ENCODE measurements around the gene RESP18.

Gene RESP18

DNA sequence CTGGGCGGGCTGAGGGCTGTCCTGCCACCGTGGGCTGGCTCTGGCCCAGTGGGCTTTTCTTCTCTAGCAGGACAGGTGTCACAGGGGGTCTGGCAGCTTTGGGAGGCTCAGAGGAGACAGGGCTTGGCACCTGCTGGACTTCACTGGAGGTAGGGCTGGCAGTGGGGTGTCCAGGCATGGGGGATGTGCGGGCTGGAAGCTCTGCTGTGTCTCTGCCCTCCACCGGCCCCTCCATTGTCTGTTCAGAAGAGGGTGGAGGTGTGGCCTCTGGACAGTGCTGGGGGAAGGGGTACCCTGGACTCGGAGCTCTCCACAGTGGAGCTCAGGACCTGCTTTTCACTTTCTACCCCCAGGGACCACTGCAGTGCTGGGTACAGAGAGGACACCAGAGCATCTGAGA lies 32.5 kb downstream of the RESP18 start:
- H3K4me3 ChIP-seq (ENCODE audit: low read depth, low read length) = no peak overlapping the region
- H3K27me3 ChIP-seq (ENCODE audit: control insufficient read depth, insufficient read depth, low read length) = peaks cover 24% of the 10 kb centered on the region
- H3K27ac ChIP-seq (ENCODE audit: low read depth, low read length) = no peak overlapping the region
- H3K9me3 ChIP-seq (ENCODE audit: control insufficient read depth, insufficient read depth, low read length) = no peaks in the 10 kb centered on the region
- peaks cover 6% of the 10 kb centered on the region for H3K4me1 ChIP-seq (ENCODE audit: control insufficient read depth, insufficient read depth, low read length)
- no peaks in the 10 kb centered on the region for H3K36me3 ChIP-seq (ENCODE audit: control insufficient read depth, insufficient read depth, low read length)
- H3K9ac ChIP-seq (ENCODE audit: low read depth, low read length) = no peak overlapping the region

DNA sequence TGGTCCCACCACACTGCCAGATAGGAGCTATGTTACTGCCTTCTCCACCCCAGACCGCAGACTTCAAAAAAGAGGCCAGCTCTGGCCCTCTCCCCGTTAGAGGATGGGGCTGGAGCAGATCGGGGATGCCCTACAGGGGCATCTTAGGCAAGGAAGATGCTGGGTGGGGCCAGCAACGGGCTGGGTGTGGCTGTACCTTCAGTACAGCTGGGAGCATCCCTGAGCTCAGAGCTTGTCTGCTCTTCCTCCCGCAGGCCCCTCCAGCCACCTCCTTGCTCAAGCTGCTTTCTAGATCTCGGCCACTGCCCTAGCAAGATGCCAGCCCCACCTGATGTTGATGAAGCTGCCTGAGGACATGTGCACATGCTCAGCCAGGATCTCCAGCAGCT lies 33.2 kb downstream of the RESP18 start:
- Histone ChIP-seq H3K9me3 (ENCODE audit: control insufficient read depth, insufficient read depth, low read length) (no peaks in the 10 kb centered on the region), H3K4me3 (ENCODE audit: low read depth, low read length) (no peak overlapping the region), H3K4me1 (ENCODE audit: control insufficient read depth, insufficient read depth, low read length) (peaks cover 6% of the 10 kb centered on the region), H3K27ac (ENCODE audit: low read depth, low read length) (no peak overlapping the region), H3K9ac (ENCODE audit: low read depth, low read length) (no peak overlapping the region), H3K36me3 (ENCODE audit: control insufficient read depth, insufficient read depth, low read length) (no peaks in the 10 kb centered on the region), H3K27me3 (ENCODE audit: control insufficient read depth, insufficient read depth, low read length) (peaks cover 25% of the 10 kb centered on the region)

GRCh38 chr2:219298759-219299371 lies 33.7 kb downstream of the RESP18 start:
- H3K27ac ChIP-seq (ENCODE audit: low read depth, low read length) = no peak overlapping the region
- no peak overlapping the region for H3K4me3 ChIP-seq (ENCODE audit: low read depth, low read length)
- H3K36me3 ChIP-seq (ENCODE audit: control insufficient read depth, insufficient read depth, low read length) = no peaks in the 10 kb centered on the region
- no peaks in the 10 kb centered on the region for H3K9me3 ChIP-seq (ENCODE audit: control insufficient read depth, insufficient read depth, low read length)
- peaks cover 6% of the 10 kb centered on the region for H3K4me1 ChIP-seq (ENCODE audit: control insufficient read depth, insufficient read depth, low read length)
- peaks cover 25% of the 10 kb centered on the region for H3K27me3 ChIP-seq (ENCODE audit: control insufficient read depth, insufficient read depth, low read length)
- no peak overlapping the region for H3K9ac ChIP-seq (ENCODE audit: low read depth, low read length)

- Histone ChIP-seq H3K9ac (ENCODE audit: low read depth, low read length) (no peak overlapping the region), H3K9me3 (ENCODE audit: control insufficient read depth, insufficient read depth, low read length) (no peaks in the 10 kb centered on the region), H3K27me3 (ENCODE audit: control insufficient read depth, insufficient read depth, low read length) (peaks cover 27% of the 10 kb centered on the region), H3K27ac (ENCODE audit: low read depth, low read length) (no peak overlapping the region), H3K4me3 (ENCODE audit: low read depth, low read length) (no peak overlapping the region), H3K4me1 (ENCODE audit: control insufficient read depth, insufficient read depth, low read length) (peaks cover 6% of the 10 kb centered on the region), H3K36me3 (ENCODE audit: control insufficient read depth, insufficient read depth, low read length) (no peaks in the 10 kb centered on the region)
Measured at GRCh38 chr2:219297766-219298456, 34.6 kb downstream of the RESP18 start.

- no peaks in the 10 kb centered on the region; the same call in 1 of the 2 replicates for H3K9me3 ChIP-seq (ENCODE audit: control insufficient read depth, insufficient read depth, low read length)
- H3K9ac ChIP-seq (ENCODE audit: low read depth, low read length) = no peak overlapping the region
- H3K27ac ChIP-seq (ENCODE audit: low read depth, low read length) = no peak overlapping the region
- H3K27me3 ChIP-seq (ENCODE audit: control insufficient read depth, insufficient read depth, low read length) = peaks cover 27% of the 10 kb centered on the region
- H3K4me3 ChIP-seq (ENCODE audit: low read depth, low read length) = no peak overlapping the region
- peaks cover 6% of the 10 kb centered on the region for H3K4me1 ChIP-seq (ENCODE audit: control insufficient read depth, insufficient read depth, low read length)
- H3K36me3 ChIP-seq (ENCODE audit: control insufficient read depth, insufficient read depth, low read length) = no peaks in the 10 kb centered on the region
Measured at GRCh38 chr2:219296631-219297391, 35.7 kb downstream of the RESP18 start.

GRCh38 chr2:219296142-219296541 lies 36.4 kb downstream of the RESP18 start:
- H3K4me1 ChIP-seq (ENCODE audit: control insufficient read depth, insufficient read depth, low read length) = peaks cover 6% of the 10 kb centered on the region
- H3K27me3 ChIP-seq (ENCODE audit: control insufficient read depth, insufficient read depth, low read length) = peaks cover 27% of the 10 kb centered on the region
- H3K9me3 ChIP-seq (ENCODE audit: control insufficient read depth, insufficient read depth, low read length) = no peaks in the 10 kb centered on the region; the same call in 1 of the 2 replicates
- no peaks in the 10 kb centered on the region for H3K36me3 ChIP-seq (ENCODE audit: control insufficient read depth, insufficient read depth, low read length)
- H3K27ac ChIP-seq (ENCODE audit: low read depth, low read length) = no peak overlapping the region
- H3K4me3 ChIP-seq (ENCODE audit: low read depth, low read length) = no peak overlapping the region
- no peak overlapping the region for H3K9ac ChIP-seq (ENCODE audit: low read depth, low read length)

DNA sequence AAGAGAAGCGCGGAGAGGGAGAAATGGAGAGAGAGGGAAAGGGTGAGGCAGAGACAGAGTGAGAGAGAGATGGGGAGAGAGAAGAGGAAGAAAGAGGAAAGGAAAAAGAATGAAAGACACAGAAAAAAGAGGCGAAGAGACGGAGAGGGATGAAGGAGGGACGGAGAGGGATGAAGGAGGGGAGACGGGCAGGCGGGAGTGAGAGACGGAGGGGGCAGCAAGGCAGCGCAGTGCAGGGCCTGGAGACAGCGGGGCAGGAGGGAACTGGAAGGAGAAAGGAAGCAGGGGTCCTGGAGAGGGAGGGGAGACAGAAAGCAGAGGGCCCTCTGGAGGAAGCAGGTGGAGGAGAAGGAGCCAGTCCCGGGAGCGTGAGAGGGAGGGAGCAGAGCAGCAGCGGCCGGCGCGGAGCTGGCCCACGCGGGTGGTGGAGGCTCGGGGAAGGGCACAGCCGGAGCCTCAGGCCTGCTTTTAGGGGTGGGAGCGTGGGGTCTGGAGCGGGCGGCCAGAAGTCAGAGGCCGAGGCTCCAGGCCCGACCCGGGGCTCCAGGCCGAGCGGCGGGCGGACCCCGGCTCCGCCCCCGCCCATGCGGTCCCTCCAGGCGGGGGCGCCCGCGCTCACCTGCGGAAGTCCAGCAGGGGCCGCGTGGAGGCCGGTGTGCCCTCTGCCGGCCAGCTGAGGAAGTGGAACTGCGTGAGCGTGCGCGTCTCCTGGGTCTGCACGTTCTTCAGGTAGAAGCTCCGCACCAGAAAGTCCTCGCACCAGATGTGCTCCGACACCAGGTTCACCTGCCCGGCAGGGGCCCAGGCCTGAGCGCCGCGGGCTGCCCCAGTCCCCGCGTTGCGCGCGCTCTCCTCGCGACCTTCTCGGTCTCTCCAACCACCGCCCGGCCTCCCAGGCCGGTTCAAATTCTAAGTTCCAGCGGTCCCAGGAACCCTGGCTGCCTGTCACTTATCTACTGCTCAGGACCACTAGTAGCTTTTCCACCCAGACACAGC lies 37.9 kb downstream of the RESP18 start:
- peaks cover 6% of the 10 kb centered on the region for H3K4me1 ChIP-seq (ENCODE audit: control insufficient read depth, insufficient read depth, low read length)
- H3K27ac ChIP-seq (ENCODE audit: low read depth, low read length) = peak overlapping the region; percentile 16
- H3K27me3 ChIP-seq (ENCODE audit: control insufficient read depth, insufficient read depth, low read length) = peaks cover 27% of the 10 kb centered on the region
- H3K4me3 ChIP-seq (ENCODE audit: low read depth, low read length) = peak overlapping the region; percentile 97
- H3K9me3 ChIP-seq (ENCODE audit: control insufficient read depth, insufficient read depth, low read length) = no peaks in the 10 kb centered on the region; the same call in 1 of the 2 replicates
- H3K36me3 ChIP-seq (ENCODE audit: control insufficient read depth, insufficient read depth, low read length) = no peaks in the 10 kb centered on the region
- H3K9ac ChIP-seq (ENCODE audit: low read depth, low read length) = peak overlapping the region; percentile 85

DNA sequence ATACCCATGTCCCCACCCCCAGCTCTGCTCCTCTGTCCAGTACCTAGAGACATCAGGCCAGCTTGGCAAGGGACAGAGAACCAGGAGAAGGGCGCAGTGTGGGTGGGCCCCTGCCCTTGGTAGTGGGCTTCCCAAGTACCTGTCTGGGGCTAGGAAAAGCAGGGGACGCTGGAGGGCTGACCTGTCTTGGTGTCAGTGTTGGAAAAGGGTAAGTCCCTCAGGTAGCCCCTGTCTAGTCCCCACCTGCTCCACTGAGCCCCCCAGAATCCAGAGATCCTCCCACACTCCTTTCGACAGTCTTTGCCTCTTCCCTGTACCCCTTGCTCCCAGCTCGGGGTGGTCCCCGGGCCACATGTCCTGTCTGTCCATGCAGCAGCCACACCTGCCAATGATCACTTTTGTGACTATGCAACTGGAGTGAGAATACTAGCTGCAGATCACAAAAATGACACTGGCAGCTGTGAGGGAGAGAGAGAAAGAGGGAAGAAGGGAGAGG lies 38.8 kb downstream of the RESP18 start:
- peak overlapping the region; percentile 97 for H3K4me3 ChIP-seq (ENCODE audit: low read depth, low read length)

GRCh38 chr2:219292616-219293015 lies 39.9 kb downstream of the RESP18 start:
- H3K36me3 ChIP-seq (ENCODE audit: control insufficient read depth, insufficient read depth, low read length) = no peaks in the 10 kb centered on the region
- H3K4me1 ChIP-seq (ENCODE audit: control insufficient read depth, insufficient read depth, low read length) = peaks cover 3% of the 10 kb centered on the region; the same call in 1 of the 2 replicates
- H3K27me3 ChIP-seq (ENCODE audit: control insufficient read depth, insufficient read depth, low read length) = peaks cover 20% of the 10 kb centered on the region
- no peak overlapping the region for H3K9ac ChIP-seq (ENCODE audit: low read depth, low read length)
- no peaks in the 10 kb centered on the region; the same call in 1 of the 2 replicates for H3K9me3 ChIP-seq (ENCODE audit: control insufficient read depth, insufficient read depth, low read length)
- no peak overlapping the region for H3K27ac ChIP-seq (ENCODE audit: low read depth, low read length)
- H3K4me3 ChIP-seq (ENCODE audit: low read depth, low read length) = no peak overlapping the region

More for the DNA sequence above, 38.8 kb downstream of the RESP18 start:
- Histone ChIP-seq H3K4me1 (ENCODE audit: control insufficient read depth, insufficient read depth, low read length) (peaks cover 3% of the 10 kb centered on the region; the same call in 1 of the 2 replicates), H3K27me3 (ENCODE audit: control insufficient read depth, insufficient read depth, low read length) (peaks cover 20% of the 10 kb centered on the region), H3K9ac (ENCODE audit: low read depth, low read length) (no peak overlapping the region), H3K36me3 (ENCODE audit: control insufficient read depth, insufficient read depth, low read length) (no peaks in the 10 kb centered on the region), H3K27ac (ENCODE audit: low read depth, low read length) (no peak overlapping the region), H3K9me3 (ENCODE audit: control insufficient read depth, insufficient read depth, low read length) (no peaks in the 10 kb centered on the region; the same call in 1 of the 2 replicates)

DNA sequence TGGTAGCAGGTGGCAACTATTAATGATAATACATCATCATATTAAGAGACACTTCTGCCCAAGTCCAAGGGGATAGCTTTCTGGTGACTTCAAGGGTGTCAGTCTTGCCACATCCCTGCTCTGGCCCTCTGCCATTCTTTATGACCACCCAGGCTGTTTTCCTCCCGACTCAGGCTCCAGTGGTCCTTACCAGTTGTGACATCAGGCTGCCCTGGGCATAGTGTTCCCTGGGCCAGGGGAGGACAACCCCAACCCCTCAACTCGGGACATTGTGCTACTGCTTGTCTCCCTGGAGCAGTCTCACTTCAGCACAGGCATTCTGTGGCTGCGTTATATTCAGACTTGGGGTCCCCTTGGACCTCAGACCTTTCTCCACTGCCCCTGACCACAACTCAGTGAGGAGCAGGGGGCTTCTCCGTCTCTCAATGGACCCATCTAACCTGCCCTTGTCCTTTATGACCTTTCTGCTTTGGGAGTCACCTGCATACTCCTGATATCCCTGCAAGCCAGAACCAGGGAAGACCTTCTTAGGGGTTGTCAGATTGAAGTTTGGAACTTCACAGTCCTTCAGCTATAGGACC lies 40.5 kb downstream of the RESP18 start:
- H3K27me3 ChIP-seq (ENCODE audit: control insufficient read depth, insufficient read depth, low read length) = peaks cover 20% of the 10 kb centered on the region
- H3K9me3 ChIP-seq (ENCODE audit: control insufficient read depth, insufficient read depth, low read length) = no peaks in the 10 kb centered on the region; the same call in 1 of the 2 replicates
- H3K27ac ChIP-seq (ENCODE audit: low read depth, low read length) = no peak overlapping the region
- H3K36me3 ChIP-seq (ENCODE audit: control insufficient read depth, insufficient read depth, low read length) = no peaks in the 10 kb centered on the region
- H3K4me3 ChIP-seq (ENCODE audit: low read depth, low read length) = no peak overlapping the region
- H3K4me1 ChIP-seq (ENCODE audit: control insufficient read depth, insufficient read depth, low read length) = peaks cover 3% of the 10 kb centered on the region; the same call in 1 of the 2 replicates
- H3K9ac ChIP-seq (ENCODE audit: low read depth, low read length) = no peak overlapping the region
